Transverse colon (tissue), 4 donors: ENCODE data around the gene FCSK. TPM values are rescaled to one million over a fixed set of nuclear protein-coding genes. Genes with fewer than 3 reads are reported as not detected.

Experiments
- DNase-seq: peaks from one replicate; pipeline ENCODE4 v3.0.0-alpha.2; 2019
- H3K27ac ChIP-seq, 4 donors: fragments of 200-600 bp; sonication (generic); 2 replicates each; pipeline ENCODE4 v1.5.1; 2016 to 2018; ENCODE audit warnings: inconsistent platforms in 4 of 4
- H3K27me3 ChIP-seq: fragments of 200-600 bp; sonication (generic); 2 replicates; pipeline ENCODE4 v1.5.1; 2017; ENCODE audit warnings: inconsistent platforms
- H3K36me3 ChIP-seq, 4 donors: fragments of 200-600 bp; sonication (generic); 2 replicates each; pipeline ENCODE4 v1.5.1; 2017 to 2019; ENCODE audit warnings: inconsistent platforms in 4 of 4
- H3K4me1 ChIP-seq, 4 donors: fragments of 200-600 bp; sonication (generic); 2 replicates each; pipeline ENCODE4 v1.5.1; 2017 to 2020; ENCODE audit warnings: inconsistent platforms in 4 of 4
- H3K4me3 ChIP-seq, 4 donors: fragments of 200-600 bp; sonication (generic); 1 replicate in 1 of 4; 2 replicates in 3 of 4; pipeline versions ENCODE4 v1.5.1 to v1.6.1; 2017 to 2019; ENCODE audit warnings: inconsistent platforms in 4 of 4
- H3K9me3 ChIP-seq, 2 donors: fragments of 200-600 bp; sonication (generic); 2 replicates each; pipeline ENCODE4 v1.5.1; 2017 to 2019; ENCODE audit warnings: inconsistent platforms in 2 of 2
- CTCF ChIP-seq, 5 experiments: fragments of 200-600 bp in 3 of 5; fragments of 450-650 bp in 2 of 5; sonication (generic) in 3 of 5; IDR thresholded peaks; 1 replicate in 2 of 5; 2 replicates in 3 of 5; pipeline ENCODE4 v1.5.1; 2016 to 2017; ENCODE audit warnings: antibody characterized with exemption in 5 of 5, inconsistent platforms in 3 of 5, mild to moderate bottlenecking in 2 of 5, moderate library complexity in 1 of 5
- EP300 ChIP-seq: sonication (generic); formaldehyde crosslinking; IDR thresholded peaks from one replicate; pipeline ENCODE4 v1.6.1; 2017; ENCODE audit warnings: antibody characterized with exemption, low read depth
- POLR2A ChIP-seq: fragments of 450-650 bp; IDR thresholded peaks from one replicate; pipeline ENCODE4 v1.6.1; 2016; ENCODE audit warnings: antibody characterized with exemption, mild to moderate bottlenecking, moderate library complexity
- POLR2AphosphoS5 ChIP-seq, 3 donors: sonication (generic); formaldehyde crosslinking; IDR thresholded peaks; one replicate each; pipeline ENCODE4 v1.6.1; 2016; ENCODE audit warnings: antibody characterized with exemption in 3 of 3
- WGBS, 2 donors: methylation state at CpG; one replicate each; pipeline ENCODE4 v1.1.5; 2018; ENCODE audit warnings: low coverage in 1 of 2; 5-methylcytosine and 5-hydroxymethylcytosine counted together
- in situ Hi-C, 4 donors: fragments of 200-750 bp; cut with MboI; loops; one replicate each; pipeline versions ENCODE4 v1.15.0 to v1.15.1; 2017; ENCODE audit warnings: low sequenced_read_pairs in 3 of 4, low pct_ligation_motif_present in 1 of 4, low pct_unique_long_range_greater_than_20kb in 1 of 4
- intact Hi-C: fragments of 100-400 bp; cut with DNase I; formaldehyde crosslinking; loops from one replicate; pipeline ENCODE4 v1.15.1; 2023; ENCODE audit warnings: low total_unique reads
- total RNA-seq, 4 donors: library from RNA; depleted of rRNA; stranded (reverse); fragments of >200 nt; gene quantifications; one replicate each; pipeline ENCODE4 v1.1.0, GENCODE V29; 2016

Gene FCSK
- total RNA-seq, 4 donors from 2014 or later, result 38.5 to 62.7 (median 43.1) TPM

GRCh38 chr16:70453117-70453891 lies 1.1 kb upstream of the FCSK start:
- peak overlapping the region; percentile 90 to 94 (median 92) for H3K27ac ChIP-seq
- peaks cover 0 to 21% (median 9%) of the 10 kb centered on the region in 4 donors for H3K4me1 ChIP-seq
- DNase-seq, result no peak
- TF ChIP-seq POLR2AphosphoS5 (IDR thresholded peaks at IDR 0.05) (no peak), CTCF (IDR thresholded peaks at IDR 0.05) (no peak), EP300 (no peak), POLR2A (no peak)
- H3K9me3 ChIP-seq, result no peaks in the 10 kb centered on the region
- no peaks in the 10 kb centered on the region for H3K36me3 ChIP-seq
- in situ Hi-C loops, result loop anchor here in 2 of 4 donors (10.0 to 25.0 kb wide), 2 partner anchors 49 to 91 kb away; no protein-coding TSS in a partner anchor
- no peaks in the 10 kb centered on the region for H3K27me3 ChIP-seq
- H3K4me3 ChIP-seq, result peak overlapping the region in 3 of 4 donors; percentile 90 to 98 (median 91)
- intact Hi-C loops, result loop anchor here (5.0 kb wide), 1 partner anchor 71 kb away; no protein-coding TSS in a partner anchor
- 83 to 94% methylated on average over 3 to 11 of the region's 11 CpGs for whole genome bisulfite sequencing, 2 donors

GRCh38 chr16:70453892-70454221 lies 538 bp upstream of the FCSK start:
- Histone ChIP-seq H3K27me3 (no peaks in the 10 kb centered on the region), H3K27ac (peak overlapping the region; percentile 90 to 94 (median 92)), H3K4me3 (peak overlapping the region; percentile 90 to 98 (median 93)), H3K36me3 (no peaks in the 10 kb centered on the region), H3K4me1 (peaks cover 0 to 21% (median 9%) of the 10 kb centered on the region in 4 donors), H3K9me3 (no peaks in the 10 kb centered on the region)
- intact Hi-C loops, result loop anchor here (5.0 kb wide), 1 partner anchor 72 kb away; no protein-coding TSS in a partner anchor
- no peak for DNase-seq
- TF ChIP-seq POLR2AphosphoS5 (IDR thresholded peaks at IDR 0.05) (no peak), CTCF (IDR thresholded peaks at IDR 0.05) (no peak), EP300 (no peak), POLR2A (no peak)
- in situ Hi-C loops, result loop anchor here in 2 of 4 donors (10.0 to 25.0 kb wide), 2 partner anchors 49 to 92 kb away; no protein-coding TSS in a partner anchor
- WGBS, 2 donors, result 1% methylated on average over 8 of the region's 8 CpGs; no CpG with 5 or more reads in 1 of the 2 donors

GRCh38 chr16:70455910-70456309 lies 1.5 kb downstream of the FCSK start:
- Histone ChIP-seq H3K36me3 (no peaks in the 10 kb centered on the region), H3K9me3 (no peaks in the 10 kb centered on the region), H3K4me3 (no peak overlapping the region), H3K27ac (peak overlapping the region in 2 of 4 donors; percentile 91 to 94), H3K27me3 (no peaks in the 10 kb centered on the region), H3K4me1 (peaks cover 0 to 21% (median 9%) of the 10 kb centered on the region in 4 donors)
- in situ Hi-C loops (loop anchor here in 2 of 4 donors (10.0 to 25.0 kb wide), 2 partner anchors 51 to 94 kb away; no protein-coding TSS in a partner anchor), intact Hi-C loops (no loop called here)
- WGBS, 2 donors, result 84 to 91% methylated on average over 5 to 7 of the region's 7 CpGs
- DNase-seq, result no peak
- TF ChIP-seq POLR2A (no peak), CTCF (IDR thresholded peaks at IDR 0.05) (no peak), EP300 (no peak), POLR2AphosphoS5 (IDR thresholded peaks at IDR 0.05) (no peak)

- Histone ChIP-seq H3K4me3 (no peak overlapping the region), H3K4me1 (peaks cover 0 to 21% (median 9%) of the 10 kb centered on the region in 4 donors), H3K27ac (no peak overlapping the region), H3K9me3 (no peaks in the 10 kb centered on the region), H3K27me3 (no peaks in the 10 kb centered on the region), H3K36me3 (no peaks in the 10 kb centered on the region)
- 92 to 95% methylated on average over 2 to 5 of the region's 5 CpGs for WGBS, 2 donors
- TF ChIP-seq POLR2AphosphoS5 (IDR thresholded peaks at IDR 0.05) (no peak), POLR2A (no peak), EP300 (no peak), CTCF (IDR thresholded peaks at IDR 0.05) (no peak)
- no peak for DNase-seq
- intact Hi-C loops, result no loop called here
- in situ Hi-C loops, result loop anchor here in 2 of 4 donors (10.0 to 25.0 kb wide), 2 partner anchors 53 to 95 kb away; no protein-coding TSS in a partner anchor
Measured at GRCh38 chr16:70457446-70458166, 3.2 kb downstream of the FCSK start.
